ENCODE data around the gene SGO1. TPM values are rescaled to one million over a fixed set of nuclear protein-coding genes. Genes with fewer than 3 reads are reported as not detected.

The SGO1 gene
- total RNA-seq, 2 donors from 2014 or later = 25.1 to 44.8 TPM

GRCh38 chr3:20146301-20146700 is 39.7 kb downstream of the SGO1 start:
- no peak overlapping the region for H3K4me3 ChIP-seq (ENCODE audit: low read length)
- Mint-ChIP-seq H3K36me3 (ENCODE audit: low read depth) (peaks cover 2% of the 10 kb centered on the region), H3K9me3 (no peaks in the 10 kb centered on the region), H3K4me1 (peaks cover 8% of the 10 kb centered on the region), H3K27ac (no peak overlapping the region), H3K27me3 (ENCODE audit: insufficient read depth) (no peaks in the 10 kb centered on the region), H3K4me3 (no peak overlapping the region)
- no peaks in the 10 kb centered on the region for H3K36me3 ChIP-seq (ENCODE audit: control insufficient read depth, insufficient read depth, low read length)
- H3K9ac ChIP-seq (ENCODE audit: extremely low read depth, low read length, poor library complexity, severe bottlenecking) = no peak overlapping the region
- DNase-seq = no peak
- peaks cover 4% of the 10 kb centered on the region for H3K9me3 ChIP-seq (ENCODE audit: control insufficient read depth, low read length)
- H3K27ac ChIP-seq (ENCODE audit: low read depth, low read length) = no peak overlapping the region
- no peaks in the 10 kb centered on the region for H3K4me1 ChIP-seq (ENCODE audit: control insufficient read depth, insufficient read depth, low read length)
- 90 to 91% methylated on average over 8 of the region's 8 CpGs for WGBS, 2 experiments (ENCODE audit: insufficient coverage in 1 of 2, insufficient read length in 1 of 2)
- no peak for TF ChIP-seq CTCF (conservative IDR thresholded peaks at IDR 0.05)
- H3K27me3 ChIP-seq (ENCODE audit: control insufficient read depth, insufficient read depth, low read length, poor library complexity, severe bottlenecking) = no peaks in the 10 kb centered on the region

- H3K27ac ChIP-seq (ENCODE audit: low read depth, low read length) = no peak overlapping the region
- peaks cover 8% of the 10 kb centered on the region for H3K4me1 Mint-ChIP-seq
- H3K4me3 Mint-ChIP-seq = no peak overlapping the region
- no peaks in the 10 kb centered on the region for H3K27me3 Mint-ChIP-seq (ENCODE audit: insufficient read depth)
- DNase-seq = no peak
- H3K9ac ChIP-seq (ENCODE audit: extremely low read depth, low read length, poor library complexity, severe bottlenecking) = no peak overlapping the region
- WGBS, 2 experiments (ENCODE audit: insufficient coverage in 1 of 2, insufficient read length in 1 of 2) = 86% methylated on average over 2 of the region's 2 CpGs; no CpG with 5 or more reads in 1 of the 2 experiments
- H3K27me3 ChIP-seq (ENCODE audit: control insufficient read depth, insufficient read depth, low read length, poor library complexity, severe bottlenecking) = no peaks in the 10 kb centered on the region
- peaks cover 4% of the 10 kb centered on the region for H3K9me3 ChIP-seq (ENCODE audit: control insufficient read depth, low read length)
- no peak overlapping the region for H3K4me3 ChIP-seq (ENCODE audit: low read length)
- H3K27ac Mint-ChIP-seq = no peak overlapping the region
- no peaks in the 10 kb centered on the region for H3K9me3 Mint-ChIP-seq
- no peaks in the 10 kb centered on the region for H3K36me3 ChIP-seq (ENCODE audit: control insufficient read depth, insufficient read depth, low read length)
- no peaks in the 10 kb centered on the region for H3K4me1 ChIP-seq (ENCODE audit: control insufficient read depth, insufficient read depth, low read length)
- peaks cover under 1% of the 10 kb centered on the region for H3K36me3 Mint-ChIP-seq (ENCODE audit: low read depth)
- TF ChIP-seq CTCF (conservative IDR thresholded peaks at IDR 0.05) = no peak
Observed at GRCh38 chr3:20145874-20146273, 40.1 kb downstream of the SGO1 start.

GRCh38 chr3:20143519-20143918 is 42.5 kb downstream of the SGO1 start:
- Mint-ChIP-seq H3K27ac (no peak overlapping the region), H3K27me3 (ENCODE audit: insufficient read depth) (no peaks in the 10 kb centered on the region), H3K4me3 (no peak overlapping the region), H3K36me3 (ENCODE audit: low read depth) (no peaks in the 10 kb centered on the region), H3K4me1 (peaks cover 10% of the 10 kb centered on the region), H3K9me3 (no peaks in the 10 kb centered on the region)
- no peak overlapping the region for H3K4me3 ChIP-seq (ENCODE audit: low read length)
- H3K4me1 ChIP-seq (ENCODE audit: control insufficient read depth, insufficient read depth, low read length) = no peaks in the 10 kb centered on the region
- H3K27me3 ChIP-seq (ENCODE audit: control insufficient read depth, insufficient read depth, low read length, poor library complexity, severe bottlenecking) = no peaks in the 10 kb centered on the region
- H3K36me3 ChIP-seq (ENCODE audit: control insufficient read depth, insufficient read depth, low read length) = no peaks in the 10 kb centered on the region
- peaks cover 4% of the 10 kb centered on the region for H3K9me3 ChIP-seq (ENCODE audit: control insufficient read depth, low read length)
- WGBS, 2 experiments (ENCODE audit: insufficient coverage in 1 of 2, insufficient read length in 1 of 2) = 80 to 100% methylated on average over 2 of the region's 2 CpGs
- no peak overlapping the region for H3K9ac ChIP-seq (ENCODE audit: extremely low read depth, low read length, poor library complexity, severe bottlenecking)
- H3K27ac ChIP-seq (ENCODE audit: low read depth, low read length) = no peak overlapping the region
- DNase-seq = no peak
- no peak for TF ChIP-seq CTCF (conservative IDR thresholded peaks at IDR 0.05)
